ENCODE measurements around the gene FHOD3. TPM values are rescaled to one million over a fixed set of nuclear protein-coding genes. Genes with fewer than 3 reads are reported as not detected.
A peak's percentile ranks its signal among the peaks of the same experiment; 100 is the strongest.

The FHOD3 gene
- polyA plus RNA-seq, 2 of the 4 experiments (the other 2 are of a cell fraction) = 2.5 to 3.6 TPM

- DNase-seq (ENCODE audit: low read depth in 1 of 2, low spot score in 1 of 2) (no peak), FAIRE-seq (no peak), ATAC-seq (no peak)
- POLR2A ChIA-PET = no interaction called here
- 58% methylated on average over 6 of the region's 6 CpGs for WGBS (ENCODE audit: missing lambda C conversion rate)
- H3K4me2 ChIP-seq = no peak overlapping the region
- no peak overlapping the region for H3K27ac ChIP-seq
- no peak for TF ChIP-seq EHMT2 (IDR thresholded peaks at IDR 0.05; ENCODE audit: low read depth)
- TF ChIP-seq HMGXB4 (CRISPR knock-in tag; IDR thresholded peaks at IDR 0.05; ENCODE audit: borderline replicate concordance) = no peak
- H3K4me3 ChIP-seq = no peak overlapping the region
- 0 out of 3 replicates have a peak, but pooled peaks cover 3% of the 10 kb centered on the region for H3K4me1 ChIP-seq
- CTCF ChIA-PET = interaction anchor here (1.4 to 2.8 kb wide), 2 partner anchors 10 to 21 kb away, joined by 3 to 13 read pairs; no protein-coding TSS in a partner anchor
- H3K9me3 ChIP-seq = no peaks in the 10 kb centered on the region
Measured at GRCh38 chr18:36709315-36709714, 411.8 kb downstream of the FHOD3 start.

GRCh38 chr18:36711014-36711725, 413.7 kb downstream of the FHOD3 start:
- 49% methylated on average over 6 of the region's 6 CpGs for WGBS (ENCODE audit: missing lambda C conversion rate)
- FAIRE-seq (no peak), DNase-seq (ENCODE audit: low read depth in 1 of 2, low spot score in 1 of 2) (no peak), ATAC-seq (no peak)
- ChIA-PET CTCF (interaction anchor here (1.1 to 2.5 kb wide), 2 partner anchors 8 to 23 kb away, joined by 4 to 8 read pairs; no protein-coding TSS in a partner anchor), POLR2A (no interaction called here)
- Histone ChIP-seq H3K4me1 (0 out of 3 replicates have a peak, but pooled peaks cover 3% of the 10 kb centered on the region), H3K4me2 (no peak overlapping the region), H3K4me3 (no peak overlapping the region), H3K9me3 (no peaks in the 10 kb centered on the region), H3K27ac (0 out of 6 replicates have a peak overlapping the region, but pooled peaks of 1 of the 2 experiments have one; percentile 31)
- TF ChIP-seq SMC3 (IDR thresholded peaks at IDR 0.05) (no peak), NFE2L2 (conservative IDR thresholded peaks at IDR 0.05; ENCODE audit: low read length) (no peak), TFCP2L1 (CRISPR knock-in tag; IDR thresholded peaks at IDR 0.05) (no peak), EHF (CRISPR knock-in tag; IDR thresholded peaks at IDR 0.05) (no peak), FOSB (CRISPR knock-in tag; IDR thresholded peaks at IDR 0.05) (no peak), SREBF2 (IDR thresholded peaks at IDR 0.05) (no peak), ESRRA (IDR thresholded peaks at IDR 0.05; ENCODE audit: borderline replicate concordance, low read length) (no peak), ZC3H11A (IDR thresholded peaks at IDR 0.05) (no peak), NPAS2 (CRISPR knock-in tag; IDR thresholded peaks at IDR 0.05; ENCODE audit: borderline replicate concordance) (no peak), PHF8 (IDR thresholded peaks at IDR 0.05; ENCODE audit: borderline replicate concordance, low read depth) (no peak), EP300 (IDR thresholded peaks at IDR 0.05) (no peak), RARB (CRISPR knock-in tag; IDR thresholded peaks at IDR 0.05) (no peak)

DNA sequence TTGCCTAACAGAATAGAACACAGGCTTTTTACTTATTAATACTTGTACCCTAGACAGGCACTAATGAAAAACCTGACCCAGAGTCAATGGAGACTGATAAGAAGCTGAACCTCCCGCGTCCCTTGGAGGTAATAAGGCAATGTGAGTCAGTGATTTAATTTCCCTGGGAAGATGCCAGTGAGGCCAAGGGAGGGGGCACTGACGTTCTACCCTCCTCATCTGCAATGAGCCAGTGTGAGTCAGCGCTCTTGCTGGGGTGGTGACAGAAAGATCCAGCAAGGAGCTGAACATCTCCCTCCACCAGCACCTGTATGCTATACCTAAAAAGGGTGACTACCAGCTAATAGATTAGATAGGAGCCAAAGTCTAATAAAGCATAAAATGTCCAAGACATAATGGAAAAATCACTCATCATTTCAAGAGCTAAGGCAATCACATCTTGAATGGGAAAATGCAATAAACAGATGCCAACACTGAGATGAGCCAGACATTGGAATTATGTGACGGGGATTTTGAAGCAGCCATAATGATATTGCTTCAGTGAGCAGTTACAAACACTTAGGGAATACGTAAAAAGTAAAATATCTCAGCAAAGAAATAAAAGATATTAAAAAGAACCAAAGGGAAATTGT, 414.4 kb downstream of the FHOD3 start:
- H3K4me1 ChIP-seq = 0 out of 3 replicates have a peak, but pooled peaks cover 3% of the 10 kb centered on the region
- 21% methylated on average over 6 of the region's 6 CpGs for WGBS (ENCODE audit: missing lambda C conversion rate)
- H3K4me2 ChIP-seq = no peak overlapping the region
- ChIA-PET CTCF (interaction anchor here (1.1 to 2.5 kb wide), 2 partner anchors 9 to 24 kb away, joined by 4 to 8 read pairs; no protein-coding TSS in a partner anchor), POLR2A (interaction anchor here (0.6 kb wide), 1 partner anchor 396 kb away, joined by 4 read pairs; no protein-coding TSS in a partner anchor)
- FAIRE-seq (no peak), DNase-seq (ENCODE audit: low read depth in 1 of 2, low spot score in 1 of 2) (peak; percentile 1 to 41), ATAC-seq (peak; percentile 30 to 62; a peak in 4 of 6 replicates)
- no peak overlapping the region for H3K4me3 ChIP-seq
- no peaks in the 10 kb centered on the region for H3K9me3 ChIP-seq
- H3K27ac ChIP-seq = no peak overlapping the region
- TF ChIP-seq JUNB (IDR thresholded peaks at IDR 0.05) (no peak), TFCP2L1 (CRISPR knock-in tag; IDR thresholded peaks at IDR 0.05) (no peak), SREBF2 (IDR thresholded peaks at IDR 0.05) (no peak), CEBPB (IDR thresholded peaks at IDR 0.05) (no peak), CBX2 (IDR thresholded peaks at IDR 0.05; ENCODE audit: borderline replicate concordance, low read depth) (no peak), PBX3 (IDR thresholded peaks at IDR 0.05) (no peak), MAX (IDR thresholded peaks at IDR 0.05) (no peak), HOXB5 (CRISPR knock-in tag; IDR thresholded peaks at IDR 0.05) (no peak), ATOH8 (CRISPR knock-in tag; IDR thresholded peaks at IDR 0.05; ENCODE audit: low read depth) (no peak), HOXA7 (CRISPR knock-in tag; IDR thresholded peaks at IDR 0.05) (no peak), RAD21 (conservative IDR thresholded peaks at IDR 0.05 in 1 of 2, IDR thresholded peaks at IDR 0.05 in 1 of 2) (no peak), KDM5A (IDR thresholded peaks at IDR 0.05) (no peak)
- TF ChIP-seq, protein P1, sequence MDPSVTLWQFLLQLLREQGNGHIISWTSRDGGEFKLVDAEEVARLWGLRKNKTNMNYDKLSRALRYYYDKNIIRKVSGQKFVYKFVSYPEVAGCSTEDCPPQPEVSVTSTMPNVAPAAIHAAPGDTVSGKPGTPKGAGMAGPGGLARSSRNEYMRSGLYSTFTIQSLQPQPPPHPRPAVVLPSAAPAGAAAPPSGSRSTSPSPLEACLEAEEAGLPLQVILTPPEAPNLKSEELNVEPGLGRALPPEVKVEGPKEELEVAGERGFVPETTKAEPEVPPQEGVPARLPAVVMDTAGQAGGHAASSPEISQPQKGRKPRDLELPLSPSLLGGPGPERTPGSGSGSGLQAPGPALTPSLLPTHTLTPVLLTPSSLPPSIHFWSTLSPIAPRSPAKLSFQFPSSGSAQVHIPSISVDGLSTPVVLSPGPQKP (IDR thresholded peaks at IDR 0.05; ENCODE audit: low read depth, low read length) = no peak
